ENCODE measurements around the gene GIMD1.
"Not testable (repeated sequence)": the region's sequence is repeated elsewhere in the genome, so short reads cannot be mapped to it uniquely, and the experiment has no call there.

GIMD1 gene

DNA sequence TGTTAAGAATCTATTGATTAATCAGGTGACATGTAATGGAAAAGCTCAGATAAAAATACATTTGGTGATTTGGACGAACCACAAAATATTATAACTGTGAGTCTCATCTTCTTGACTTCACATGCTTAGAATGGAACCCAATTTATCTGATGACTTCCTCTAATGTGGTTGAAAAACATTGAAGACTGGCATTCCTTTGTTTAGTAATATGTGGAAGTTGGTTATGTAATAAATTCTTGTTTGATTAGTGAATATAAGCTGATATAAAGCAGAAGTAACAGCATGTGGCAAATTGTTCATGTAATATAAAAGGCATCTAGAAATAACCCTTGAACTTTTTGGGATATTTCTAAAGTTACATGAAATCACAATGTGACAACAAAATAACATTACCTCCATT lies 9.7 kb downstream of the GIMD1 start:
- no peak overlapping the region for H3K4me3 ChIP-seq (ENCODE audit: low read length)
- no peak for DNase-seq (ENCODE audit: low read depth, low spot score)

DNA sequence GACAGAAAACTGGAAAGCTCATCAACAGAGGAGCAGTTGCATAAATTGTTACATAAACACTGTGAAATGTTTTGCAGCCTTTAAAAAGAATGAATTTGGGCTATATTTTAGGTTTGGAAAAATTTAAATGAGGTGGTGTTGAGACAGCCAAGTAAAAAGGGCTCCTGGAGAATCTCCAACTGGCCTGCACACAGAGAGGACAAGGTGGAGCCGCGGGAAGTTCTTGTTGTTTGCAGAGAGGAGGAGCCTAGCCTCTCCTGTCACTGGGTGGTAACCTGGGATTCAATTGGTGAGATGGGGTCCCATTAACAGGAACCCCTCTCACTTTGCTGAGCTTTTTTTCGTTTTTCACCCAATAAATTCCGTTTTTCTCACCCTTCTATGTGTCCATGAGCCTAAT lies 13.4 kb downstream of the GIMD1 start:
- H3K4me3 ChIP-seq (ENCODE audit: low read length): no peak overlapping the region
- no peak for DNase-seq (ENCODE audit: low read depth, low spot score)

DNA sequence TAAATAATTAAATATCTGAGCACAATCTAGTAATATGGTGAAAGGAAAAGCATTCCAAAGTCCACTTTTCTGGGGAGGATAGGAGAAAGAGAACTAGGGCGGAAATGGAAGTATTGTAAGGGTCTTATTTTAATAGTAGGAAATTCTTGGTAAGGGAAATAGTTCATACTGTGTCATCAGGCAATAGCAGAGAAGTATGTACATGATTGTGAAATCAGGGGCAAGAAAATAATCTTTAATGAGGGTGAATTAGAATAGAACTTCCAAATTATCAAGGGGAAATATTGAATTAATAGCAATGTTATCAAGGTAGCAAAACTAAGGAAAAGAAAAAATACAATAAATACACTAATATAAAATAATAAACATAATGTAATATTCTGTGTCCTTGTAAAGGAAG lies 14.8 kb downstream of the GIMD1 start:
- no peak overlapping the region for H3K4me3 ChIP-seq (ENCODE audit: low read length)
- DNase-seq (ENCODE audit: low read depth, low spot score): no peak

DNA sequence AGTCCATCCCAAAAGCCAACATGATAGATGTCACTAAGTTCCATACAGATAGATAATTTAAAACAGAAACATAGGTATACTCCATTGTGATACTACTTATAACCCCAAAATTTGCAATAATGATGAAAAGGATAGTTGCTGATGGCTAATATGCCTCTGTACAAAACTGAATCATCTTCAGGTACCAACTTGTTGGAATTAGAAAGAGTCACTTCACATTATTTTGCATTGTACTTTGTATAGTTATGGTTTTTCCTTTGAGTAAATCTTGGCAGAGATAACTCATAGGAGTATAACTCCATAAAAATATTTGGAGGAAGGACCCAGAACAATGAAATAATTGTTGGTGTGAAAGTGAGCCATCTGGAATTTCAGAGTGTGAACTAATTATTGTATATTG lies 17.6 kb downstream of the GIMD1 start:
- H3K4me3 ChIP-seq (ENCODE audit: low read length): no peak overlapping the region
- DNase-seq (ENCODE audit: low read depth, low spot score): no peak

DNA sequence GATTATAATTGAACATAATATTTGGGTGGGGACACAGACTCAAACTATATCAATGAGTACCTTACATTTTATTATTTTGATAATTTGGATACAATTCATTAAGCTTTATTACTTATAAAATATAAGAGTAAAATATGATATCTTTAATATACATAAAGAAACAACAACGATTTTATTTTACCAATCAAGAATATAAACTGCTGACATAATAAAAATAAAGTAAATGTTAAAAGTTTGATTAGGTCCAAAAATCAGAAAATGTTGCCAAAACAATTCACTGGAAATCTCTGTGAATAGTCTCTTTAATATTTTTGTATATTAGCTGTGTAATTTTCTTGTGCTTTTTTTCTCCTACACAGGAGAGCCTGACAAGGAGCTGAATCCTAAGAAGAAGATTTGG lies 21.4 kb downstream of the GIMD1 start:
- no peak overlapping the region for H3K4me3 ChIP-seq (ENCODE audit: low read length)
- DNase-seq (ENCODE audit: low read depth, low spot score): no peak

DNA sequence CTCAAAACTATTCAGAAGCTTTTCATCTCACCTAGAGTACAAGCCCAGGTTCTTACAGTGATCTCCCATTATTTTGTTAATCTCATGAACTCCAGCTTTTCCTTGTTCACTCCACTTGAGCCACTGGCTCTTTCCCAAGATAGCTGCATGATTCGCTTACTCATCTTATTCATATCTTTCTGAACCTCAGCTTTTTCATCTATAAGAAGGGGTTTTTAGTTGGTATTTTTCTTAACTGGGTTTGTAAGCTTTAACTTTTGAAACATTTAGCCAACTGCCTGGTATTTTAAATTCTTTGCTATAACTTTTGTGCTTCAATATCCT lies 24.0 kb downstream of the GIMD1 start:
- no peak for DNase-seq (ENCODE audit: low read depth, low spot score)
- H3K4me3 ChIP-seq (ENCODE audit: low read length): no peak overlapping the region

DNA sequence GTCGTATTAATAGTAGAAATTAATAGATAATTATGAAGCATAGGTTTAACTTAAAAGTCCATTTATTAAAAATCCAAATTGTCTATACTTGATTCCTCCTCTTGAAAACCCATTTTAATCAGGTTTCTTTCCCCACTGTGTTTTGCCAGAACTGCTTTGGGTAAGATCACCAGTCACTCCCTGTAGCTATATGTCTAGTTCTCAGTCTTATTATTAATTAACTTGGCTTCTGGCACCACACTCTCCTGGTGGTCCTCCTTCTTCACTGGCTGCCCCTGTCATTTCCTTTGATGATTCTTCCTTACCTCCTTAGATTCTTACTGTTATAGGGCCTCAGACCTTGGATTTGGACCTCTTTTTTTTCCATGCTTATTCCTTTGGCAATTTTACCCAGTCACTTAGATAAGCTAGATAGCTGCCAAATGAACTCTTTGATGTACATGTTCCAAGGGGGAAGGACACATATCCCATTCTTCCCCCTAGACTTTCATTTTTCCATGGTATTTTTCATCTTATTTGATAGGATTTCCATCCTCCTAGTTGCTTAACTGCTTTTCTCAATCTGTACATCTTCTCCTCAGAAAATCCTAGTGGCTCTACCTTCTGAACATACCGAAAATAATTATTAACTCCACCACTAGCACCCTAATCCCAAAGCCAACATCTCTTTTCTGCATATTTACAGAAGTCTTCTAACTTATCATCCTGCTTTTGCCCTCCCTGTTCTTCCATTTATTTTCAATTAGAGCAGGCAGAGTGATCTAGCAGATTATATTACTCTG lies 24.5 kb downstream of the GIMD1 start:
- no peak overlapping the region for H3K4me3 ChIP-seq (ENCODE audit: low read length)
- DNase-seq (ENCODE audit: low read depth, low spot score): no peak

DNA sequence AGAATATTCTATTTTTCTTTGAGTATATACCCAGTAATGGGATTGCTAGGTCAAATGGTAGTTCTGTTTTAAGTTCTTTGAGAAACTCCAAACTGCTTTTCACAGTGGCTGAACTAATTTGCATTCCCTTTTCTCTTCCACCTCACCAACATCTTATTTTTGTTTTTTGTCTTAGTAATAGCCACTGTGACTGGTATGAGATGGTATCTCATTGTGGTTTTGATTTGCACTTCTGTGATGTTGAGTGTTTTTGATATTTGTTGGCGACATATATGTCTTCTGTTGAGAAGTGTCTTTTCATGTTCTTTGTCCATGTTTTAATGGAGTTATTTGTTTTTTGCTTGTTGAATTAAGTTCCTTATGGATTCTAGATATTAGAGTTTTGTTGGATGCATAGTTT lies 27.8 kb downstream of the GIMD1 start:
- no peak overlapping the region for H3K4me3 ChIP-seq (ENCODE audit: low read length)
- no peak for DNase-seq (ENCODE audit: low read depth, low spot score)

DNA sequence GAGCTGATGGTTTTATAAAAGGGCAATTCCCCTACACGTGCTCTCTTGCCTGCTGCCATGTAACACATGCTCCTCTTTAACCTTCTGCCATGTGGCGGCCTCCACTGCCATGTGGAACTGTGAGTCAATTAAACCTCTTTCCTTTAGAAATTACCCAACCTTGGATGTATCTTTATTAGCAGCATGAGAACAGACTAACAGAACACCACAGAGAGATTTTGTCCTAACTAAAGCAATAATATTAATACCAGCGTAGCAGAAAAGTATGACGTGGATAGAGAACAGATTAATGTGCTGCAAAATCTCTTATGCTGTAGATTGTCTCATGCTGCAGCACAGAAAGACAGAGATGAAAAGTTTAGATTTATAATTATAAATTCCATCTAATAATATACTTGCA lies 29.1 kb downstream of the GIMD1 start:
- no peak for DNase-seq (ENCODE audit: low read depth, low spot score)
- no peak overlapping the region for H3K4me3 ChIP-seq (ENCODE audit: low read length)

DNA sequence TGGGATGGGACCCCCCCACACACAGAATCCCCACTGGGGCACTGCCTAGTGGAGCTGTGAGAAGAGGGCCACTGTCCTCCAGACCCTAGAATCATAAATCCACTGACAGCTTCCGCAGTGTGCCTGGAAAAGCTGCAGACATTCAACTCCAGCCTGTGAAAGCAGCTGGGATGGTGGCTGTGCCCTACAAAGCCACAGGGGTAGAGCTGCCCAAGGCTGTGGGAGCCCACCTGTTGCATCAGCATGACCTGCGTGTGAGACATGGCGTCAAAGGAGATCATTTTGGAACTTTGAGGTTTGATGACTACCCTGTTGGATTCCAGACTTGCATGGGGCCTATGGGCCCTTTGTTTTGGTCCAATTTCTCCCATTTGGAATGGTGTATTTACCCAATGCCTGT lies 29.9 kb downstream of the GIMD1 start:
- no peak for DNase-seq (ENCODE audit: low read depth, low spot score)
- no peak overlapping the region for H3K4me3 ChIP-seq (ENCODE audit: low read length)

DNA sequence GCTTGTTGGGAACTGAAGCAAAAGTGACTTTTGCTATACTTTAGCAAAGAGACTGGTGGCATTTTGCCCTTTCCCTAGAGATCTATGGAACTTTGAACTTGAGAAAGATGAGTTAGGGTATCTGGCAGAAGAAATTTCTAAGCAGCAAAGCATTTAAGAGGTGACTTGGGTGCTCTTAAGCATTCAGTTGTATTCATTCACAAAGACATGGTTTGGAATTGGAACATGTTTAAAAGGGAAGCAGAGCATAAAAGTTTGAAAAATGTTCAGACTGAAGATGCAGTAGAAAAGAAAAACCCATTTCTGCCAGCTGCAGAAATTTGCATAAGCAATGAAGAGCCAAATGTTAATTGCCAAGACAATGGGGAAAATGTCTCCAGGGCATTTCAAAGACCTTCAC lies 30.7 kb downstream of the GIMD1 start:
- no peak overlapping the region for H3K4me3 ChIP-seq (ENCODE audit: low read length)
- no peak for DNase-seq (ENCODE audit: low read depth, low spot score)

DNA sequence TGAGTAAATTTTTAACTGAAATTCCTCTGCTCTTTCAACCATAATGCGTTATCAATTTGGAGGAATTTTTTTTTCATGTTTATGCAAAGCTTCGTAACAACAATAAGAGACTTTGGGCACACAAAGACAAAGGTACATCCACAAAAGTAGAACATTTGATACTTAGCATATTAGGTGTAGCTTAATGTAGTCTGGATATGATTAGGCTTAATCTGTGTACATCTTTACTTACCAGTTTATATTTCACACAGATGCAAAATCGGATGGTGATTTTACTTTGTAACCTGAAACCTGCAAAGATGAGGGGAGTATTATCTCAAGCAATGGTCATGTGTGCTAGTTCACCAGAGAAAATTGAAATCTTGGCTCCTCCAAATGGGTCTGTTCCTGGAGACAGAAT lies 32.0 kb downstream of the GIMD1 start:
- no peak for DNase-seq (ENCODE audit: low read depth, low spot score)
- H3K4me3 ChIP-seq (ENCODE audit: low read length): no peak overlapping the region

DNA sequence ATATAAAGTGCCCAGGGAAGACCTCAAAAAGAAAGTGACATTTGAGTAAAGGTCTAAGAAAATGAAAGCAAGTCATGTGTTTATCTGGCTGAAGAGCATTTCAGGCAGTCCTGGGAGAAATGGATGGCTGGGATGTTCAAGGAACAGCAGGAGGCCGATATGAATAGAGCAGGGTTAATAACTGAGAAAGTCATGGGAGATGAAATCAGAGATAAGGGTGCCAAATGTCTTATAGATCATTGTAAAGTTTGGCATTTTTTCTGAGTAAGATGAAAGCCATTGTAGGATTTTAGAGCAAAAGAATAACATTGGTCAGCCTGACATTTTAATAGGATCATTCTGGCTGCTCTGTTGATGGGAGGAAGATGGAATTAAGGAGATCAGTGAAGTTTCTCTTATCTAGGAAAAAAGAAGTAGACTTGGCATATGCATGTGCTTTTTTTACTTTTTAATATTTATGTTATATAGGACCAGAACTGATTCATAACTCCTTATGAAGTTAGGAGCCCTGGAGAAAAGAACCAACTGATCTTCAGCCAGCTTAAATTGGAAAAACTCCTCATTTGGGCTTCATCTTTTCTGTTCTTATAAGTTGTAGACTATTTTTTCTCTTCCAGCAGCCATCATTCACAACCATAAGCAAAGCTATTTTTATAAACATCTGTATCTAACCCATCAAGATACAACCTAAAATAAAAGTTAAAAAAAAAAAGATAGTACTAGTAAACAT lies 33.7 kb downstream of the GIMD1 start:
- no peak for DNase-seq (ENCODE audit: low read depth, low spot score)
- no peak overlapping the region for H3K4me3 ChIP-seq (ENCODE audit: low read length)

DNA sequence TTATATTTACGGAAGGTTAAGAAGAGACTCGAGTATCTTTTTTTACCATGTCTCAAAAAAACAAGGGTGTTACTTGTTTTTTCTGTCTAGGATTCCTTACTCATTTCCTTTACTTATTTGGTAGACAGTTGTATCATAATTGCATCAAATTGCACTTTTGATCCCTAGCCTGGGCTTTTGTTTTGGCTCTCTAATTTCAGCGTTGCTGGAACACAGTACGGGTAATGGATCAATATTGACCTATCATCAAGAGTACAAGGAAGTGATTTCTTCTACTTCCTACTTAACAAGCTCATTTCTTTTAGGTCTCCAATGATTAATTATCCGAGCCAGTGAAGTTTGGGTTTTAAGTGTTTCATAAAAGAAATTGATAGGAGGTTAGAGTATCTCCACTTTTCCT lies 35.4 kb downstream of the GIMD1 start:
- DNase-seq (ENCODE audit: low read depth, low spot score): no peak
- H3K4me3 ChIP-seq (ENCODE audit: low read length): no peak overlapping the region

DNA sequence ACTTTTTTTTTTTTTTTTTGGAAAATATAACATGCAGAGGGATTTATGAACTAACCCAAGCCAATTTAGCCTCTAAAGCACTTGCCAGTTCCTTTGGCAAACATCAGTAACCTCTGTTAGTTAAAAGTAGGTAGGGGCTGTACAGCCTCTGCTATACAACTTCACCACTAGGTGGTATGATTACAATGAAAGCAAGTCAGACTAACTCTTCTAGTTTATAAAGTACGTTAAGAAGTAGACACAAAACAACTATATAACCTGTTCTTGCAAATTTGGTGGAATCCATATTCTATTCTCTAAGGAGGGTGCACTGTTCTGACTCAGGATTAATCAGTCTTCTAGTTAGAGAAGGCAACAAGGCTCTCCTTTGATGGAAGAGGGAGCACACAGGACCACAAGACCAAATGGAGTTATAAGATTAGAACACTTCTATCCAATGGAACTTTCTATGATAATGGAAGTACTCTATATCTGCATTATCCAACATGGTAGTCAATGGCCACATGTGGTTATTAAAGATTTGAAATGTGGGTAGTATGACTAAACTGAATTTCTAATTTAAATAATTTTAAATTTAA lies 39.4 kb downstream of the GIMD1 start:
- H3K4me3 ChIP-seq (ENCODE audit: low read length): no peak overlapping the region
- peak; percentile 42 for DNase-seq (ENCODE audit: low read depth, low spot score)

DNA sequence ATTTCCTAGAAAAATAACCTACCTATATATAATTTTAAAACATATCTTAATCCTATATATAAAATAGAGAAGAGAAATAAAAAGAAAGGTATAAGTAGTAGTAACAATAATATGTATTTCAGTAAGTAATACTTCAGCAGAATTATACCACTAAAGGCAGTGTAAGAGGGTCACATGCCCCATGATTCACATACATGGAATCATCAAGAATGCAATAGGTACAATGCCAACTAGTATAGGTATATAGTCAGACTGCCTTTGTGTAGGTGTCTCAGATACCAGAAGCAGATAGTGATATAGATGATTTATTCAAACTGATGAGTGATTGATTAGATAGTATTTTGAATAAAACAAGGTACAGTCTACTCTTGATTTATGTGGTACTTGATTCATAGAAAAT lies 42.8 kb downstream of the GIMD1 start:
- H3K4me3 ChIP-seq (ENCODE audit: low read length): no peak overlapping the region
- DNase-seq (ENCODE audit: low read depth, low spot score): no peak

DNA sequence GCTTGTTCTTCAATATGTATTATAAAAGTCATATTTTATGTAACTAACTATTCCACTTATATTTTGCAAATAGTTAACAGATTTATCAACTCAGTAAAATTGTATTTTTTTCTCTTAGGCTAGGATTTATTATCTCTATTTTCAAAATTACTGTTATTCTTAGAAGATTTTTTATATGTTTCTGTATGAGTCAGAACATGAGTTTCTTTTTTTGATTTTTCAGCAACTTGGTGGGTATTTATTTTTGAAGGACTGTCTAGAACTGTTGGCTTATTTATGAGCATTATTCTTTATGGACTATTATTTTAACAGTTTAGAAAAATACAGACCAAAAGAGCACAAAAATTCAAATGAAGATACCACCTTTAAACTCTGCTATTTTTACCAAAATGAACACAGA lies 45.5 kb downstream of the GIMD1 start:
- DNase-seq (ENCODE audit: low read depth, low spot score): no peak
- H3K4me3 ChIP-seq (ENCODE audit: low read length): no peak overlapping the region

DNA sequence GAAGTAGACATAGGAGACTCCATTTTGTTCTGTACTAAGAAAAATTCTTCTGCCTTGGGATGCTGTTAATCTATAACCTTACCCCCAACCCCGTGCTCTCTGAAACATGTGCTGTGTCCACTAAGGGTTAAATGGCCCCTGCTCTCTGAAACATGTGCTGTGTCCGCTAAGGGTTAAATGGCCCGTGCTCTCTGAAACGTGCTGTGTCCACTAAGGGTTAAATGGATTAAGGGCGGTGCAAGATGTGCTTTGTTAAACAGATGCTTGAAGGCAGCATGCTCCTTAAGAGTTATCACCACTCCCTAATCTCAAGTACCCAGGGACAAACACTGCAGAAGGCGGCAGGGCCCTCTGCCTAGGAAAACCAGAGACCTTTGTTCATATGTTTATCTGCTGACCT lies 46.8 kb downstream of the GIMD1 start:
- not testable (repeated sequence) for H3K4me3 ChIP-seq (ENCODE audit: low read length); DNase-seq (ENCODE audit: low read depth, low spot score)

DNA sequence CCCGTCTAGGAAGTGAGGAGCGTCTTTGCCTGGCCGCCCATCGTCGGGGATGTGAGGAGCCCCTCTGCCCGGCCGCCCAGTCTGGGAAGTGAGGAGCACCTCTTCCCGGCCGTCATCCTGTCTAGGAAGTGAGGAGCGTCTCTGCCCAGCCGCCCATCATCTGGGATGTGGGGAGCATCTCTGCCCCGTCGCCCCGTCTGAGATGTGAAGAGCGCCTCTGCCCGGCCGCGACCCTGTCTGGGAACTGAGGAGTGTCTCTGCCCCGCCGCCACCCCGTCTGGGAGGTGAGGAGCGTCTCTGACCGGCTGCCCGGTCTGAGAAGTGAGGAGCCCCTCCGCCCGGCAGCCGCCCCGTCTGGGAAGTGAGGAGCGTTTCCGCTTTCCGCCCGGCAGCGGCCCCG lies 47.4 kb downstream of the GIMD1 start:
- not testable (repeated sequence) for DNase-seq (ENCODE audit: low read depth, low spot score); H3K4me3 ChIP-seq (ENCODE audit: low read length)

DNA sequence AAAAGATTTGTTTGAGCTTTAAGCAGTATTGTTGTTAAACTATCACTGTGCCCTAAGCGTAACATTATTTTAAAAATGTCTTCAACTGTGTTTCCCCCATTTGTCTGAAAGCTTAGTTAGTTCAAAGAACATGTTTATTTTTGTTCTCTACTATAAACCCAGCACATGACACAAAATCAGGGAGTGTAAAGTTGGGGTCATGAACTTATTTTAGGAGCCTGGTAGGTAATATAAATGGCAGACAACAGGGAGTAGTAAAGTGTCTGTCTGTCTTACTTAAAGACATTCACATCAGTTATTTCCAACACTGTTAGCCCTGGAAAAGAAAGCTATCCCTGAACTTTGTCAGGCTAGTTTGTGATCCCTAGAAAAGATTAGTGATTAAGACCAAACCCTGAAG lies 48.3 kb downstream of the GIMD1 start:
- no peak for DNase-seq (ENCODE audit: low read depth, low spot score)
- H3K4me3 ChIP-seq (ENCODE audit: low read length): no peak overlapping the region

DNA sequence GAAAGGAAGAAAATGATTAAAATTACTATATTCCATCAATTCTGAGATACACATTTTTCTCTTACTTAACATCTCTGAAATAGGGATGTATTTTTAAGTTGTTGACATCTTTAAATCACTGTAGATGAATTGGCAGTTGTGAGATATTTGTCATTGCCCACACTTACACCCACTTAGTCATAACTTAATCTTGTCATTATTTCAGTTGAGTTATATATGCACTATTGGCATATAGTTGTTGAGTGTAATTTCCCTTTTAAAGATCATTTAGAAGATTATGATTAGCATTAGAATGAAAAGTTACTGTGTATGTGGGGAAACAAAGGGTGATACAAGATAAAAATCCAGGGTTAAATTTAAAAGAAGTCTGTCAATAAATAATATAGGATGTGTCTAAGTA lies 50.1 kb downstream of the GIMD1 start:
- no peak for DNase-seq (ENCODE audit: low read depth, low spot score)
- no peak overlapping the region for H3K4me3 ChIP-seq (ENCODE audit: low read length)

Measured in Jurkat, Clone E6-1 (cell line).